HG02884 (cell line): ENCODE data around the gene SNX20.

Experiments
- ATAC-seq: cut with Tn5 transposase; IDR thresholded peaks from one replicate; pipeline ENCODE4 v1.9.1; 2021; ENCODE audit warnings: mild to moderate bottlenecking, moderate library complexity; ENCODE audit not compliant: unreplicated experiment

SNX20 gene

DNA sequence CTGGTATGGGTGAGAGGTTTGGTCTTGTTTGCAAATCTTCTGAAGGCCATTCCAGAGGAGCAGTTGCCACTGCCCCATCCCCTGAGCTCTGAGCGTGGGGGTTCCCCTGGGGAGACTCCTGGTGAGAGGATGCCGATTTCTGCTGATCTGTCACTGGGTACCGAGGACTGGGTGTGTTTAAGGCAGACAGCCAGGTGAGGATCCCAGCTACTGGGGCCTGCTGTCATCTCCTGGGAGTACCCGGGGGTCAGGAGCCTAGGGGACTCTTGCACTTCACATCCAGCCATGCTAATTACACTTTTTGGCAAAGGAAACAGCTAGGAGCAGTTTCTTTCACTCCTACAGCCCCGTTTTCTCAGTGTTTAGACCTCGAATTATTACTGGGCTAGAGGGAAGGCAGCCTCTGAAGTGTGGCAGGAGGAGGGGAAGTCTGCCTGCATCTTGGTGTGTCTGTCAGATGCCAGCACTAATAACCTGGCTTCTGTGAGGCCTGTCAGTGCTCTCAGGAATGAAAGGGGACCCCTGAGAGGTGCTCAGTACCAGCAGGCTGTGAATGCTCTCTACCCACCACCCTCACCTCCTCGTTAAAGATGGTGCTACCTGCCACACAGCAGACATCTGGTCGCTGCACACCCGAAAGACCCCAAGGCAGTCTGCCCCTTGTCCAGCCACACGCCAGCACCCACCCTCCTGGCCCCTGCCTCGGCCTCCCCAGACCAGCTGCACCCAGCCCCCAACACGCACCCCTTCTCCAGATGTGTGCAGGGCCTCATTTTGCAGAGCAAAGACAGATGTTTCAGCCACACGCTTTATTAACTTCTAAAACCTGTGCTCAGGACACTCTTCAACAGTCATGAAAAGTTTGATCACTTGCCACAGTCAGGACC lies 43.2 kb downstream of the SNX20 start:
- no peak for ATAC-seq

DNA sequence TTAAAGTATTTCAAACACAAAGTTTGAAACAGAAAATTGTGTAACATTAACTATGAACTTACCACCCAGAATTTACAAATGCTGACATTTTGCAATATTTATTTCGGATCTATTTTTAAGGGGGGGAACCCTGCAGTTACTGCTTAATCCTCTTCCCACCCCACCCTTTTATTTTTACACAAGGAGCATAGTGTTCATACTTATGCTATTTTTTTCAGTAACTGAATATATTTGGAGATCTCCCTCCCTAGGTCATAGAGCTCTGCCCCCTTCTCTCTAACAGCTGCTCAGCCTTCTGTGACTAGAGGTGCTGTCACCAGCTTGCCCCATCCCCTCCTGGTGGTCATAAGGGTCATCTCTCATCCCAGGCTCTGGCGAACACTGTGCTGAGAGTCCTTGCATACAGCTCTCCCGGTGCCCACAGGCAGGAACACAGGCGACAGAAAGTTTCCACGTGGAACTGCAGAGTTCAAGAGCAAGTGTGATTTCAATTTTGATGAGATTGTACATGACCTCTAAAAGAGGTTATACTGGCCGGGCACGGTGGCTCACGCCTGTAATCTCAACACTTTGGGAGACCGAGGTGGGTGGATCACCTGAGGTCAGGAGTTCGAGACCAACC lies 44.2 kb downstream of the SNX20 start:
- no peak for ATAC-seq

- no peak for ATAC-seq
These were observed 45.4 kb downstream of the SNX20 start for GRCh38 chr16:50635505-50636392.

DNA sequence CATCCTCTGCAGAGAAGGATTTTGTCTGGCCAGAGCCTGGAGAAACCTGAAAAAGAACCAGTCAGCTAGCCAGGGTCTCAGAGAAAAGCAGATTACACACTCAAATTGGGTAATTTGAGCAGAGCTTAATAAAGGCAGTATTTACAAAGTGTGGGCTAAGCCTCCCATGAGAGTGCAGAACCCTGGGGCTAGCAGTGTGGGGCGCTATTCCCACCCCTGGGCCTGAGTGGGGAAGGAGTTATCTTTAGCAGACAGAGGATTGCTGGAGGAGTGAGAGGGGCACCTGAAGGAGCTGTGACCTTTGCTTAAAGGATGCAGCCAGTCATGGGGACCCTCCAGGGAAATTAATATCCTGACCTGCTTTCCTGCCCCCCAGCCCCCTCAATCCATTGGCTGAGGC lies 46.2 kb downstream of the SNX20 start:
- no peak for ATAC-seq

DNA sequence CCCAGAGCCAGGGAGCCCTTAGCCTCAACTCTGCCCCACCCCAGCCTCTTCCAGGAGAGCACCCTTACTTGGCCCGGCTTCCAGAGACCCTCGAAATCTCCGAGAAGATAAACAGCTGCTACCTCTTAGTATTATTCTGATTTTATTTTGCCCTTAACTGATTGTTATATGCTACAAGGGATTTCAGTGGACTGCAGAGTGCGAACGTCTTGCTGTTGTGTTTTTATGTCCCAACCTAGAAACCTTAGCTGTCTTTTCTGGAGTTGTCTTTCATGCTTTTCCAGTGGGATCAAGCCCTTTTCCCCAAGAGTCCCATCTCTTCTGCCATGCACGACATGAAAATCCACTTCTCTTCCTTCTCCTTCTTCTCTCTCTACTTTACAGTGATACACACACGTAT lies 47.0 kb downstream of the SNX20 start:
- ATAC-seq: no peak

DNA sequence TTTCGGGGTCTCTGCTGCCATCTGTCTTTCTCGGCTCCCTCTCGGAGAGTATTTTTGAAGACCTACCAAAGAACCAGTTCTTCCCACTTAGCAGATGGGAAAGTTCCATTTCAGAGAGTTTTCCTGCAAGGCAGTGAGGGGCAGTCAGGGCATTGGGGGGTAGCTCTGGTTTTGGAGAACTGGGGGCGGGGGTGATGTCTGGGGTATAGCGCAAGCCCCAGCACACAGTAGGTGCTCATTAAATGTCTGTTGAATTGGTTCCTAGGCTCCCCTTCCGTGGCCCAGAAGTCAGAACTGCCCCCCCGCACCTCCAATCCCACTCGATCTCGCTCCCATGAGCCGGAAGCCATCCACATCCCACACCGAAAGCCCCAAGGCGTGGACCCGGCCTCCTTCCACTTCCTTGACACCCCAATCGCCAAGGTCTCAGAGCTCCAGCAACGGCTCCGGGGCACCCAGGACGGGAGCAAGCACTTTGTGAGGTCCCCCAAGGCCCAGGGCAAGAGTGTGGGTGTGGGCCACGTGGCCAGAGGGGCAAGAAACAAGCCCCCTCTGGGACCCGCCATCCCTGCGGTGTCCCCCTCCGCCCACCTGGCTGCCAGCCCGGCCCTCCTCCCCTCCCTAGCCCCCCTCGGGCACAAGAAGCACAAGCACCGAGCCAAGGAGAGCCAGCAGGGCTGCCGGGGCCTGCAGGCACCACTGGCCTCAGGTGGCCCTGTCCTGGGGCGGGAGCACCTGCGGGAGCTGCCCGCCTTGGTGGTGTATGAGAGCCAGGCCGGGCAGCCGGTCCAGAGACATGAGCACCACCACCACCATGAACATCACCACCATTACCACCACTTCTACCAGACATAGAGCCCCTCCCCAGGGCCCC lies 47.9 kb downstream of the SNX20 start:
- no peak for ATAC-seq

DNA sequence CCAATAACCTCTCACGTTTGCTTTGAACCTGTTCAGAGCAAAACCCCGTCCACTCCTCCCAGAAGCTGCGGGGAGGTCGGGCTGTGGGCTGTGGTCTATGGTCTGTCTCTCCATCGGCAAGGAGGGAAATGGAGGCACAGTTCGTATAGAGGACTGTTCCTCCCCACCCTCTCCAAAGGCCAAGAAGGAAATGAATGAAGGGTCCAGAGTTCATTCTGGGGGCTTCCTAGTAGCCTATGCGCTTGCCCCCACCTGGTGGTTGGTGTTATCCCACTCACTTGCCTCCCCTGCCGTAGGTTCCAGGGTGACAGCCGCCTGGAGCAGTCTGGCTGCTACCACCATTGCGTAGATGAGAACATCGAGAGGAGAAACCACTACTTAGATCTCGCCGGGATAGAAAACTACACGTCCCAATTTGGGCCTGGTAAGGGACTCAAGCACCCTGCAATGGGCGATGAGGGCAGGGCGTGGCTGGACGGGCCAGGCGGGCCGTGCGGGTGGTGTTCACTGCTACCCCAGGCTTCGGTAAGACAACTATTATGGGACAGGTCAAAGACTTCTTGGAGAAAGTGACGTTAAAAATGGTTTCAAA lies 49.0 kb downstream of the SNX20 start:
- no peak for ATAC-seq

DNA sequence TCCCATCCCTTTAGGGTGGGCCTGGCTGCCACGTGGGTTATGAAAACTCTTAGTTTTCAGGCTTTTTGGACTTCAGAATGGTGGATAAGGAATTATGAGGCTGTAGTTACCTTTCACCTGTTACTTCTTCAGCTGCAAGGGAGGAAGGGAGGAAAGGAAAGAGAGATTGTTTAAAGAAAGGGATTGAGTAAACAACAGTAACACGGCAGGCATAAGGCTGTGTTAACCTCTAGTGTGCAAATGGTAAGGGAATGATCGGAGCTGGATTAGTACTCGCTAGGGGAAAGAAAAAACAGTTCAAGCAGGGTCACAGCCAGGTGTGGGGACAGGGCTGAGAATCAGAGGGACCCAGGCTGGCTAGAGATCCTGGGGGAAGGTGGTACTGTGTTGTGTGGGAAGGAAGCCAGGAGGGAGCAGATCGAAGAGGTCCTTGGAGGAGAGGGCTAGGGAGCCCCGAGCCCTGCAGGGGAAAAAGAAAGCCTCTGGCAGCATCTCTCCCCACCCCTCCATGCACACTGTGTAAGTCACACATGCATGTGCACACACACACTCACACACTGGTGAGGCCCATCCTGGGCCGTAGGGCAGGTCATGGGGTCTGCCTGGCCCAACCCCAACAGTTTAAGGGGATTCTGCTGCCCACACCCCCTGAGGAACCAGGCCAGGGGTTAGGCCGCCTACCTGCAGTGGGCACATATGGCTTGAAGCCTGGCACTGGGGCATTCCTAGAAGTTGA lies 49.7 kb downstream of the SNX20 start:
- no peak for ATAC-seq

DNA sequence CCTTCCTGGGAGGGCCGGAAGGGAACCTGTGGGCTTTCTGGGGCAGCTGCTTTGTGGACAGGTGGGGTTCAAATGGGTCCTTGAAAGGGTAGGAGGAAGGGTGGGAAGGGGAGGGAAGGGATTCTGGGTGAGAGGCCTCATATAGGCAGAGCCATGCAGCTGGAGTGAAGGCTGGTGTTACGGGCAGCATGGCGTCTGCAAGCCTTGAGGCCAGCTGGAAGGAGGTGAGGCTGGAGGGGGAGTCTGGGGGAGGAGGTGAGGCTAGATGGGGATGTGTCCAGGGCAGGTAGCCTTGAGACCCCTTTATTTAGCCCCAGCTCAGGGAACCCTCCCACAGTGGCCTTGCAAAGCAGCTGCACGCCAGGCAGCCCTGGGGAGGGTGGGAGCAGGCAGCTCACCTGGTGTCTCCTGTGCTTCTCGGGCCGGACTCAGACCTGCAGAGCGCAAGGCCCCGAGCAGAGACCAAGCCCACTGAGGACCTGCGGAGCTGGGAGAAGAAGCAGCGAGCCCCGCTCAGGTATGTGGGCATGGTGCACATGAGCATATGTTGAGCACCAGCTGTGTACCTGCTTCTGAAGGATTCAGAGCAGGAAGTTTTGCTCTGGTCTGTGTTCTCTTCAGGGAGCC lies 50.6 kb downstream of the SNX20 start:
- no peak for ATAC-seq

- no peak for ATAC-seq
These were observed 51.8 kb downstream of the SNX20 start for GRCh38 chr16:50629334-50629733.

DNA sequence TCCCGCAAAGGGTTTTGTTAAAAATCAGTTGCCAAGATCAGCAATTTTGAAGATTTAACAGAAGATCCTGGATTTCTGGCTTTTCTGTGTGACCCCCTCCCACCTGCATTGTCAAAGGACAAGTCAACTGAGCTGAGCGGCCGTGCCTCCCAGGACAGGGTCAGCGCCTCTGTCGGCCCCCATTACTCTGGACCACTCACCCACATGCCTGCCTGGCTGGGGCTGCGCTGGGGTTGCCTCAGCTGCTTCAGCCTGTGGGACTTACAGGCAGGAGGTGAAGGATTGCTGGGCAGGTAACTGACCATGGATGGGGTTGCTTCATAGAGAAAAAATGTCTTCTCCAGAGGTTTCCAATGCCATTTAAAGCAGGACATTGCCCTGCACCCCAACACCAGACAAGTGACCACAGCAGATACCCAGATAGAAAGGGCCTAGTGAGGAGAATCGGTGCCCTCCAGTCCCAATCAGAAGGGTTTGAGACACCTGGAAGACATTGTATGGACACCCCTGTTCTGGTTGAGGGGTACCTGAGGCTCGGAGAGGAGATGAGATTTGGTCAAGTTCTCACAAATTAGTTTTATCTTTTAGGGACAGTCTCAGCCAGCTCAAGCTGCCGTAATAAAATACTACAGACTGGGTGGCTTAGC lies 52.8 kb downstream of the SNX20 start:
- ATAC-seq: no peak

DNA sequence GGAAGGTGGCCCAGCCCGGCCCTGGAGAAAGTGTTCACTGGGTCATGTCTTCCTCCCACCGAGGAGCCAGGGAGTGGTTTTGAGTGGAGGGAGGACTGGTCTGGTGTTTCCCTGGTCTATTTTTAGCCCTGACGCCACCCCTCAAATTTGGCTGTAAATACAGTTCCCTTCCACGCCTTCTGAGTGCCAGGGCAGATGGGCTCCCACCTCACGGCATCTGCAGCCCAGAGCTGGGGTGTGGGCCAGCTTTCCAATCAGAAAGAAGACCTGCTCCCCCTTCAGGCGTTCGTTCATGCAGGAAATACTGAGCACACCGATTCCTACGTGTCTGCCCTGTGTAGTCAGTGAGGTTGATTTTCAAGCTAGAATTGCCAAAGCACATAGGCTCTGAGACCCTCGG lies 53.7 kb downstream of the SNX20 start:
- no peak for ATAC-seq

DNA sequence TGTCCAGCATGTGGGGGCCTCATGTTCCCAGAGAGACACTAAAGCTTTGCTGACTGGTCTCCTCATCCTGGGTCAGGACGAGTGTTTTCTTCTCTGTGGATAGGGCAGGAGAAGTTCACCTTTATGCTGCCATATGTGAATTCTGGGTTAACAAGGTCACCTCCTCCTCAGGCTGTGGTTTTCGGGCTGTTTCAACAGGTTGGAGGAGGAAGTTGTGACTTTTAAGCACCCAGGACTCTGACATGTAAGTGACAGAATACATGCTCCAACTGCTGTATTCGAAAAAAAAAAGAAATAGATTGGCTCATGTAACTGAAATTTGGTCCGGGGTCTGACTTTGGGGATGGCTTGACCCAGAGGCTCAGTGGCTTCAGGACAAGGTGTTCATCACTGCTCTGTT lies 54.2 kb downstream of the SNX20 start:
- ATAC-seq: no peak

DNA sequence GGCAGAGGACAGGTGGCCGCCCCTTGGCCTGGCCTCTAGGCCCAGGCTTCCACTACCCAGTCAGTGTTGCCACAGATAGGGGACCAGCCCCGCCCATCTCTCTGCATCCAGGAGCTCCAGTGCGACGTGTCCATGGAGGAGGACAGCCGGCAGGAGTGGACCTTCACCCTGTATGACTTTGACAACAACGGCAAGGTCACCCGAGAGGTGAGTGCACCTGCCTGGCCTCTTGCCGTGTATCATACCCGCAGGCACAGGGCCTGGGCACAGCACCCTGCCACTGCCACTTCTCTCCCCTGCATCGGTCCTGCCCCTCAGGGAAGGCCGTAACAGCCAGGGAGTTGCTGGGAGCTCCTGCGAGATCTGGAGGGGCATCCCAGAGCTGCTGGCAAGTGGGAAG lies 55.7 kb downstream of the SNX20 start:
- no peak for ATAC-seq

DNA sequence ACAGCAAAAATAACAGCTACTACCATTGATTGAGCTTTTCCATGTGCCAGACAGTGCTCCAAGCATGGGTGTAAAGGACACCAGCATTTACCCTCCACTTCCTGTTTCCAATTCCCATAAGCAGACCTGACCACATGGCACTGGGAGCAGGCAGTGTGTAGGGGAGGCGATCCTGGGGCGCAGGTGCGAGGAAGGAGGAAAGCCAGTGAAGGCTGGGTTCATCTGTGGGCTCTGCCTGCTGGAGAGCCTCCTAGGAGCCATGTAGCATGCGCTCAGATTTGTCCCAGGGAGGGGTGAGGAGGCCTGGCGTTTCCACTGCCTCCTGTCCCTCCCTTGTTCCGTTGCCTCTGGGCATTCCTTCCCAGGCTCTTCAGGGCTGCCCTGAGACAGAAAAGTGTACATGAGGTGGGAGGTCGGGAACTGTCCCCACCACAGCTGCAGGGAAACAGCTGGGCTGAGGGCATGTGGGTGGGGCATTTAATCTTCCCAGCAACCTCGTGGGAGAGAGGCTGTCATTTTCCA lies 56.6 kb downstream of the SNX20 start:
- no peak for ATAC-seq

- ATAC-seq: no peak
These were observed 58.3 kb downstream of the SNX20 start for GRCh38 chr16:50622643-50623369.

DNA sequence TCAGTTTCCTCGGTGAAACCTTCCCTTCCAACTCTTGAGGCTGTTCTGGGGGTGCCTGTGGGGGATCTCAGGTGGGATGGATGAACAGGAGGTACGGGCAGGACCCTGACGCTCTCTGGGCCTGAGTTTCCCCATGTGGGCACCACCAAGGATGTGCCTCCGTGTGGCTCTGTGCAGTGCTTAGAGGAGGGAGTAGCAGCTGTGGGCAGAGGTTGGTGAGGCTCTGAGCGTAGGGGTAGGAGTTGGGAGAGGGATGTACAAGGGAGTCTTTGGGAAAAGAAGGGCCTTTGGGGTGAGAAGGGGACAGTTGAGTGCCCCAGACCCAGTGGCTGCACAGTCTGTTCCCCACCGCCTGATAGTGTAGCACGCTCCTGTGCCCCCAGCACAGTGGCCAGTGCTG lies 59.1 kb downstream of the SNX20 start:
- ATAC-seq: no peak
